ENCODE measurements around the gene TNPO2. TPM values are rescaled to one million over a fixed set of nuclear protein-coding genes. Genes with fewer than 3 reads are reported as not detected.

TNPO2 gene
- total and polyA plus RNA-seq, 2 of the 13 experiments (the other 11 are each of a cell fraction or from before 2014, with no cell fraction given): 31.7 to 61.0 TPM

DNA sequence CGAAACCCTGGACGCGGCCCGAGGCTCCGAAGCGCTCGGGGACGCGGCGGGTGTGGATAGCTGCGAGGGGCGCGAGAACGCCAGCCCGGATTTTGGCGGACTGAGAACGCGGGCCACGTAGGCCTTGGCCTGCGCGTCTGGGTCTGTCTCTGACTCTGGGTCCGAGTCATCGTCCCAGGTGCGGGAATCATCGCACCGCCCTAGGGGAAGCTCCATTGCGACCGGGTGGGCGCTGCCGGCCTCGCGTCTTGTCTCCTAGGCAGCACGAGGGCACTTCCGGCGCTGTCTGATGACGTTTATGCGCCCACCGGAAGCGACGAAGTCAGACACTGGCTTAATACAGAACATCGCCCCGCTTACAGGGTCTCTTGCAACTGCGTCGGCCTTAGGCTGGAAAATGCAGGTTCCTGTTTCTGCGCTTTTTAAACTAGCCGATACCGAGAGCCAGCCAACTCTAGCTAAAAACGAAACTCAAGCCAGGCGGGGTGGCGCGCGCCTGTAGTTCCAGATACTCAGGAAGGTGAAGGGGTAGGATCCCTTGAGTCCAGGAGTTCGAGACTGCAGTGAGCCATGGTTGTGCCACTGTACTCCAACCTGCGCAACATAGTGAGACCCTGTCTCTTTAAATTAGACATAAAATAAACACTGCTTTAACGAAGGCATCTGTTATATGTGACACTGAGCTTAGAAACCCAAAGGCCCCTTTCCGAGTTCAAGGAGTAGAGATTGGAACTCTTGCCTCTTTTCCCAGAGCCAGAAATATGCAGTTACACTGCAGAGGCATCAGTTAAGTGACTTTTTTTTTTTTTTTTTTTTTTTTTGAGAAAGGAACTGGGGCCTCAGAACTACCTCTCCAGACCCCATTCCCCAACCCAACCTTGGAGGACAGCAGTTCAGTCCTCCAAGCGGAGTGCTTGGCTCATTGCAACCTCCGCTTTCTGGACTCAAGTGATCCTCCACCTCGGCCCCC is 27.1 kb downstream of the TNPO2 start, which contains the start of gene FBXW9 (continued):
- no peak for TF ChIP-seq ZBED4 (CRISPR knock-in tag; IDR thresholded peaks at IDR 0.05; ENCODE audit: borderline replicate concordance)
- TF ChIP-seq SMARCC2 (IDR thresholded peaks at IDR 0.05): no peak
- TF ChIP-seq MAZ (IDR thresholded peaks at IDR 0.05; ENCODE audit: borderline replicate concordance, low read depth, low read length): no peak
- peak; percentile 49; the same call in 1 of the 2 replicates for TF ChIP-seq MAZ (CRISPR knock-in tag; IDR thresholded peaks at IDR 0.05; ENCODE audit: low read depth)
- TF ChIP-seq THRA (CRISPR knock-in tag; IDR thresholded peaks at IDR 0.05; ENCODE audit: borderline replicate concordance): peak; percentile 72; the same call in 1 of the 2 replicates
- TF ChIP-seq REL (CRISPR knock-in tag; conservative IDR thresholded peaks at IDR 0.05): no peak
- no peak for TF ChIP-seq SYNCRIP (IDR thresholded peaks at IDR 0.05; ENCODE audit: insufficient read depth, low read depth, low read length)
- TF ChIP-seq XBP1 (CRISPR knock-in tag; IDR thresholded peaks at IDR 0.05): no peak
- TF ChIP-seq KDM1A (CRISPR knock-in tag; IDR thresholded peaks at IDR 0.05): no peak
- TF ChIP-seq ATF2 (CRISPR knock-in tag; IDR thresholded peaks at IDR 0.05): peak; percentile 69; the same call in 1 of the 2 replicates
- TF ChIP-seq ZNF609 (CRISPR knock-in tag; IDR thresholded peaks at IDR 0.05; ENCODE audit: borderline replicate concordance): no peak
- TF ChIP-seq TBL1XR1 (IDR thresholded peaks at IDR 0.05; ENCODE audit: borderline replicate concordance, low read length, partially characterized antibody): no peak
- TF ChIP-seq CAMTA2 (CRISPR knock-in tag; IDR thresholded peaks at IDR 0.05; ENCODE audit: borderline replicate concordance): 0 out of 2 replicates have a peak, but pooled peaks have one; percentile 38
- peak; percentile 78; the same call in 1 of the 2 replicates for TF ChIP-seq ZNF230 (CRISPR knock-in tag; IDR thresholded peaks at IDR 0.05)
- TF ChIP-seq HOXD1 (CRISPR knock-in tag; IDR thresholded peaks at IDR 0.05): peak; percentile 39; the same call in 1 of the 2 replicates
